Tibial nerve (tissue), 4 donors: Measurements from ENCODE around the gene MRPL9.

ENCODE experiments used
- CTCF ChIP-seq, 5 experiments: fragments of 200-600 bp in 3 of 5; fragments of 450-650 bp in 2 of 5; sonication (generic) in 3 of 5; IDR thresholded peaks; one replicate each; pipeline ENCODE4 v1.5.1; 2016 to 2019; ENCODE audit warnings: antibody characterized with exemption in 5 of 5, mild to moderate bottlenecking in 3 of 5, moderate library complexity in 2 of 5
- EP300 ChIP-seq, 2 donors: sonication (generic); formaldehyde crosslinking; IDR thresholded peaks; one replicate each; pipeline ENCODE4 v1.6.1; 2017; ENCODE audit warnings: antibody characterized with exemption in 2 of 2, mild to moderate bottlenecking in 1 of 2
- POLR2A ChIP-seq, 2 donors: fragments of 450-650 bp; IDR thresholded peaks; one replicate each; pipeline ENCODE4 v1.6.1; 2017; ENCODE audit warnings: antibody characterized with exemption in 2 of 2, mild to moderate bottlenecking in 2 of 2, moderate library complexity in 2 of 2

DNA sequence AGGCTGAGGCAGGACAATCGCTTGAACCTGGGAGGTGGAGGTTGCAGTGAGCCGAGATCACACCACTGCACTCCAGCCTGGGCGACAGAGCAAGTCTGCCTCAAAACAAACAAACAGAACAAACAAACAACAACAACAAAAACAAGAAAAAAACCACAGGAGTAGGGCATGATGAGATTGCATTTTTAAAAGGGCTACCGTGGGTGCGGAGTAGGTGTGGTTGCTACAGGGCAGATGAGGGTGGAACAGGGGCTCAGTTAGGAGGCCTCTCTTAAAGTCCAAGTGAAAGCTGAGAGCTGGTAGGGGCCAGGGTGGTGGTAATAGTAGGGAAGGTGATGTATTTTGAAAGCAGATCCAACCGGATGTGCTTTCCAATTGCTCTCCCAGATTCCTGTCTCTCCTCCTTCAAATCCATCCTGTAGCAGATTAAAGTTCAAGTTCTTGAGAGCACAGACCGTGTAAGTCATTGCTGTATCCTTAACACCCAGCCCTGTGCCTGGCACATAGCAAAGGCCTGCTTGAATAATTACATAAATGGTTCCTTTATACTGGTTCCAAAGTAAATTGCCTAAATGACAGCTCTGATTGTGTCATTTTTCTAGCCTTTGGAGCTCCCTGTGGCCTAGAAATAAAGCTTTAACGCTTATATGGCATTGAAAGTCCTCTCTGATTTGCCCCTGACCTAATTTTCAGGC, 46.1 kb upstream of the MRPL9 start:
- TF ChIP-seq EP300 (IDR thresholded peaks at IDR 0.05) (no peak), CTCF (IDR thresholded peaks at IDR 0.05) (no peak), POLR2A (IDR thresholded peaks at IDR 0.05) (no peak)
